T47D (cell line): Measurements from ENCODE around the gene TIRAP.

ENCODE experiments used
- DNase-seq, 2 experiments: peaks; one replicate each; pipeline versions ENCODE4 v3.0.0 to v3.0.0-alpha.2; 2011 to 2012; ENCODE audit warnings: low read depth in 1 of 2, low spot score in 1 of 2
- JUND ChIP-seq: IDR thresholded peaks from 2 replicates; pipeline ENCODE4 v1.6.1; 2012; ENCODE audit warnings: low read depth
- in situ Hi-C: cut with HindIII; loops from 2 replicates; pipeline ENCODE4 v1.10.0; 2016; ENCODE audit warnings: low sequenced_read_pairs, low pct_unique_long_range_greater_than_20kb

Gene TIRAP

DNA sequence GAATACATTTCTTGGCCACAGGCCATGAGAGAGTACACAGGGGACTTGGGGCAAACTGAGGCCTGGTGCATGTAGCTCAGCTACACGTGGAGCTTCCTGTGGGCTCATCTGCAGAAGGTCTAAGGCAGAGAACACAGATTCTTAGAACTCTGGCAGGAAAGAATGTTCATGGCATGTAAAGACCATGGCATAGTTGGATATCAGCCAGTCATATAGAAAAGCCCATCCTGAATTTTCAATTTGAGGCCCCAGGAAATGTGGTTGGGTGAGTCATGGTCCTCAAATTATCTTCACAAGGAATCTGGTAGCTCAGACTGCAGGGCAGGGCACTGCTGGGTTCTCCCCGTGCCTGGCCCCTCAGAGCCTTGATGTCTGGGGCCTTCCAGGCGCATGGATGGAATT is 58.9 kb downstream of the TIRAP start:
- DNase-seq: no peak
- in situ Hi-C loops: no loop called here
- no peak for TF ChIP-seq JUND

DNA sequence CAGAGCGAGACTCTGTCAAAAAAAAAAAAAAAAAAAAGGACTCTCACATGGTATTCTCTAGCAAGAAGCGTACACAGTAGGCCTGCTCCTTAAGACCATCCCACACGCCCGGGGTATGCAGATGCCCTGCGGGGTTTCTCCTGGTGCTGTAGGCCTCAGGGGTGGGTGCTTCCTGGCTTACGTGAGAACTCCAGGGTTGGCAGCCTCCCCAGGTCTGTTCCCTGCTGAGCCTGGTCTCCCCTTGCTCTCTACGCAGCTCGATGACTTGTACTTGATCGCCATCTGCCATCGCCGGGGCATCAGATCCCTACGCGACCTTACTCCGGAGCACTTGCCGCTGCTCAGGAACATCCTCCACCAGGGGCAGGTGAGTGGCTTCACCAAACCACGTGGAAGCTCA is 60.2 kb downstream of the TIRAP start:
- no peak for TF ChIP-seq JUND
- no peak for DNase-seq
- in situ Hi-C loops: no loop called here
